ENCODE results near the gene NDUFA7. TPM values are rescaled to one million over a fixed set of nuclear protein-coding genes. Genes with fewer than 3 reads are reported as not detected.
"Not testable (repeated sequence)": the region's sequence is repeated elsewhere in the genome, so short reads cannot be mapped to it uniquely, and the experiment has no call there.

Gene NDUFA7
- polyA plus RNA-seq, 5 donors, result 29.6 to 36.3 (median 35.6) TPM

DNA sequence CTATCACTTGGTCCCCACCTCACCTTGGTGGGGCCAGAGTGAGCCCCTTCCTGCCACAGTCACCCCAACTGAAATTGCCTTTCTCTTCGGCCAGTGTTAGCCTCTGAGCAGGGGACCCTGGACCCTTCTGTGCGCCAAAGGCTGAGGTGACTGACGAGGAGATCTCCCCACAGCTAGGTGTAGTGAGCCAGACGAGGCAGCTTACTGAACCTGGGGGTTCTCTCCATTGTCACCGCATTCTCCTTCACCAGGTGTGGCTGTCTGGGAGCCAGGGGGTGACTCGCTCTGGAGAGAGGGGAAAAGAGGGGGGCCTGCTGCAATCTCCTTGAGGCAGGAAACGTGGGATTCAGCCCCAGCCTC, 1.4 kb upstream of the NDUFA7 start:
- DNase-seq, result no peak

DNA sequence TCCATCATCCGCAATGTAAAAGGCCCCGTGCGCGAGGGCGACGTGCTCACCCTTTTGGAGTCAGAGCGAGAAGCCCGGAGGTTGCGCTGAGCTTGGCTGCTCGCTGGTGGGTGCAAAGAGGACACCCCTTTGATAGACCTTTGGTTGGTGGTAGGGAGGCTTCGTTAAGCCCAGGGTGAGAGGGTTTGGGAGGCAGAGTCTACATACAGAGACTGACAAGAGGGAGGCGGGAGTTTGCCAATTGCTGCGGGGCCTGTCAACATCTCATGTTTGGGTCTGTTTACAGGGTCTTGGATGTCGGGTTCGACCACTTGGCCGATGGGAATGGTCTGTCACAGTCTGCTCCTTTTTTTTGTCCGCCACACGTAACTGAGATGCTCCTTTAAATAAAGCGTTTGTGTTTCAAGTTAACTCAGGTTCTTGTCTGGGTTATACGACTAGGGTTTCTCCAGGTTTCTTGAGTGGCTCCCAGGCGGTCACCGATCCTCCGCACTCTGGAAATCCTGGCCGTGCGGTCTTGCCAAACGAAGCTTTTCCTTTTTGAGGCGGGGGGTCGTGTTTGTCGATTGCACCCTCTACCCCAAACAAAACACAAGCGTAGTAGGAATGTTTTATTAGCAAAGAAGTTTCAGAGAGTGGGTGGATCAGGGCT, 937 bp upstream of the NDUFA7 start:
- DNase-seq, result no peak

DNA sequence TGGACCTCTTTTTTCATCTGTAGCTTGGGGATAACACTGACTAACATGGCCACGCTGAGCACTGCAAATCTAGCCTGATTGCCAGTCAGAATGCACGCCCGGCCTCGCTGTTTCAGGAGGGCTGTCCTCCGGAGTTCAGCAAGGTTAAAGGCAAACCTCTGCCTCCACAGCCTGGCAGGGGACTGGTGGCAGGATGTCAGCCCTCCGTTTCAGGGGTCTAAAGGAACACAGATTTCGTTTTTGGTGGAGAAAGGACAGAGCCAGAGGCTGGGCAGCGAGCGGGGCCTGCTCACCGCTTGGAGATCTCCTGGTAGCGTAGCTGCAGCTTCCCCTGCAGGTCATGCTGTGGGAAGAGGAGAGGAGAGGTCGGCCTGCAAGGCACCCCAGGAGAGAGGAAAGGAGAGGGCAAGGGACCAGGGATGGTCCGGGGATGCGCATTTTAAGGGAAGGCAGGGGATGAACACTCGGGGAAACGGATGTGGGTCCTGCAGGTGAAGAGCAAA, 560 bp downstream of the NDUFA7 start:
- DNase-seq, result no peak

- no peak for DNase-seq
Observed at GRCh38 chr19:8319807-8320520, 1.2 kb downstream of the NDUFA7 start.

GRCh38 chr19:8318835-8319234, 2.3 kb downstream of the NDUFA7 start:
- DNase-seq, result not testable (repeated sequence)

DNA sequence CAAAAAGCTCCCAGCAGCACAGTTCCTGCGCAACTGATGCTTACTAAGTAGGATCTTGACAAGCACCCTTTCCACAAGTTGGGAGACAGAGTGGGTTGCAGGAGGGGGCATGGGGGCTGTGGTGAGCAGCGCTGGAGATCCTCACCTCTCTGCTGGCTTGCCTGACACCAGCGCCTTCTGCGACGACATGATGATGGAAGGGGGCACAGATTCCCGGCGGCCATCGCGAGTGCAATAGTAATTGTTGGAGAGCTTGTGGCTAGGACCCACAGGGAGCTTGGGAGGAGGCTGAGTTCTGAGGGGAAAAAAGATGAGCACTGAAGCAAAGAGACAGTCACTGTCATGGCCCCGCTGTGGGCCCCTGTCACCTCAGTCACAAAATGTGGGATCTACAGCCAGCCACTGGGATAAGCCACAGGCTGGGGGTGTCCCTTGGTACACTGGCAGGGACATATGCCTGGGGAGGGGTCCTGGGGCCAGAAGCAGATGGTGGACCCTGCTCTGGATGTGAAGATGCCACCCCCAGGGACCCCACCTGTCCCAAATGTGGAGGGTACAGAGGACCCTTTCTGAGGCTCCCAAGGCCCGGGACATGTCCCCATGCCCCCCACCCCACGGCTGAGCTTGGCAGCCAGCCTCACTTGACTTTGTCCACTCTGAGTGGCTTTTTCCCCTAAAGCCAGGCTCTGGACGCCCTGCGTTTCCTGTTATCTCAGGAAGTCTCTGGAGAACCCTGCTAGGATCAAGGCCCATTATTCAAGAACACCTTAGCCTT, 4.6 kb downstream of the NDUFA7 start:
- DNase-seq, result no peak

DNA sequence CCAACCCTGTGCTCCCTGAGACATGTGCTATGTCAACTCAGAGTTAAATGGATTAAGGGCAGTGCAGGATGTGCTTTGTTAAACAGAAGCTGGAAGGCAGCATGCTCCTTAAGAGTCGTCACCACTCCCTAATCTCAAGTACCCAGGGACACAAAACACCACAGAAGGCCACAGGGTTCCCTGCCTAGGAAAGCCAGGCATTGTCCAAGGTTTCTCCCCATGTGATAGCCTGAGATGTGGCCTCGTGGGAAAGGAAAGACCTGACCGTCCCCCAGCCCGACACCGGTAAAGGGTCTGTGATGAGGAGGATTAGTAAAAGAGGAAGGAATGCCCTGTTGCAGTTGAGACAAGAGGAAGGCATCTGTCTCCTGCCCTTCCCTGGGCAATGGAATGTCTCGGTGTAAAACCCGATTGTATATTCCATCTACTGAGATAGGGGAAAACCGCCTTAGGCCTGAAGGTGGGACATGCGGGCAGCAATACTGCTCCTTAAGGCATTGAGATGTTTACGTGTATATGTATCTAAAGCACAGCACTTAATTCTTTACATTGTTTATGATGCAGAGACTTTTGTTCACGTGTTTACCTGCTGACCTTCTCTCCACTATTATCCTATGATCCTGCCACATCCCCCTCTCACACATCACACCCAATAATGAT, 6.1 kb downstream of the NDUFA7 start:
- not testable (repeated sequence) for DNase-seq

DNA sequence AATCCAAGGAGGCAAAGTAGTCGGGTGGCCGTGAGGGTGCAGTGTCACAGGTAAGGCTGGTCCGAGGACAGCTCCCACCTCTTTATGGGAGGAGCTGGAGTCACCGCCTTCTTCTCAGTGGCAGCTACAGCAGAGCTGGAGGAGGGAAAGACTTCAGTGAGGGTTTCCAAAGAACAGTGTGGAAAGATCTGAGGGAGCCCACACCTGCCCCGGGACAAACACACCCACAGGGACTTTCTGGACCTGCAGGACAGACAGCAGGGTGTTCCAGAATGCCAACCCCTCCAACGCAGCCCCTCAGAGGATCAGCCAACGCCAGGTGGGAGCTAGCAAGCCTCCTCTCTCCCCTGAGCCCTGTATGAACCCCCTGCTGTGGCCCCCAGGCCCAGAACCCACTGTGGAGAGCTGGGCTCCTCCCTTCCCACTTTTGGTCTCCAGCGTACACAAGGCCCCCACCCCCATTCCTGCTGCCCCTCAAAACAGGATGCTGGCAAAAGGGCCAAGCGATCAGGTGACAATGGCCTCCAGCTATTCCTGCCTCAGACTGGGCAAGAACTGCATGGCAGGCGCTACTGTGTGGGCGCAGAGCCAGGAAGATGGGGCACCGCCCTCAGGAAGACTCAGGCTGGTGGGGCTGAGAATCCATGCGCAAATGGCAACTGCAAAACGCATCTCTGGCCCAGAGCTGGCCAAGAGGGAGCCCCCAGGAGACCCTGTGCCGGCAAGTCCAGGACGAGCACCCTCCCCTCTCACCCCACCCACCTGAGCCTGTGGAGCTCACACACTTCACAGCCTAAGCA, 9.5 kb downstream of the NDUFA7 start:
- no peak for DNase-seq

- no peak for DNase-seq
Observed at GRCh38 chr19:8310342-8311055, 10.7 kb downstream of the NDUFA7 start.

GRCh38 chr19:8308891-8309291, 12.3 kb downstream of the NDUFA7 start:
- DNase-seq, result no peak

DNA sequence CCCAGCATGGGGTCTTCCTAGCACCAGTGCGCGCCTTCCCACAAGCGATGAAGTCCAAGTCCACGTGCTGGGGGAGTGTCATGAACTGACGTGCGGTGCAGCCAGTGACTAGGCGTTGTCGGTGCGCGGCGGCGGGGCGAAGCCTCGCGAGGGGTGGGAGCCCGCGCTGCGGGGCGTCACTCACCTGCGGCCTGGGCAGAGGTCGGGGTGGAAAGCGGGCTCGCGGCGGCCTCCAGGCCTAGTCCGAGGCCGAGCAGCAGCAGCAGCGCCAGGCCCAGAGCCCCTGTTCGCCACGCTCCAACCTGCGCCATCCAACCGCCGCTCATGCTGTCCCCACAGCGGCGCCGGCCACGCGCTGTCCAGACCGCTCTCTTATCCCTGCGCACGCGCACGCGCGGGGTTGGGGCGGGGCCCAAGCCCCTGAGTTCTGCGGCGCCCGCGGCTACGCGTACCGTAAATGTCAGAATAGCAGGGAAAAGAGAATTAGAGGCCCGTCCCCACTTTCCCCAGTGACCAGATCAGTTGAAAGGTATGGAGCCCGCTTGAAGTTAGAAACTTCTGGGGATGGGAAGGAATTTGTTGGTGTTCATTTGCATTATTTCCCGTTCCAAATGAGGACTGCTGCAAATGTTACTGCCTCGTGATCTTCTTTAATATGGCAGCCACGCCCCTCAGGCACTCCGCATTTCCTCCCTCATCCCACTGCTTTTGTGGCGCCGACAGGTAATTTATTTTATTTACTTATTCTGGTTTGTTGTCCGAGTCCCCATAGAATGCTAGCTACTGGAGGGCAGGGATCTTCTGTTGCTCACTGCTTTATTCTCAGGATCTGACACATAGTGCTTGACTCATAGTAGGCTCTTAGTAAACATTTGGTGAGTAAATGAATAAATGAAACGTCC, 13.0 kb downstream of the NDUFA7 start, which contains the start of gene CD320:
Gene CD320, minus strand, starts transcription at position 394 of the 902 bp plus-strand sequence. Its CDS starts 68 bp downstream, at position 326.
- peak; percentile 87 to 90 for DNase-seq

GRCh38 chr19:8307400-8307964, 13.7 kb downstream of the NDUFA7 start:
- DNase-seq, result no peak

GRCh38 chr19:8306235-8307054, 14.7 kb downstream of the NDUFA7 start:
- no peak for DNase-seq

- DNase-seq, result no peak
Observed at GRCh38 chr19:8305798-8306197, 15.4 kb downstream of the NDUFA7 start.

DNA sequence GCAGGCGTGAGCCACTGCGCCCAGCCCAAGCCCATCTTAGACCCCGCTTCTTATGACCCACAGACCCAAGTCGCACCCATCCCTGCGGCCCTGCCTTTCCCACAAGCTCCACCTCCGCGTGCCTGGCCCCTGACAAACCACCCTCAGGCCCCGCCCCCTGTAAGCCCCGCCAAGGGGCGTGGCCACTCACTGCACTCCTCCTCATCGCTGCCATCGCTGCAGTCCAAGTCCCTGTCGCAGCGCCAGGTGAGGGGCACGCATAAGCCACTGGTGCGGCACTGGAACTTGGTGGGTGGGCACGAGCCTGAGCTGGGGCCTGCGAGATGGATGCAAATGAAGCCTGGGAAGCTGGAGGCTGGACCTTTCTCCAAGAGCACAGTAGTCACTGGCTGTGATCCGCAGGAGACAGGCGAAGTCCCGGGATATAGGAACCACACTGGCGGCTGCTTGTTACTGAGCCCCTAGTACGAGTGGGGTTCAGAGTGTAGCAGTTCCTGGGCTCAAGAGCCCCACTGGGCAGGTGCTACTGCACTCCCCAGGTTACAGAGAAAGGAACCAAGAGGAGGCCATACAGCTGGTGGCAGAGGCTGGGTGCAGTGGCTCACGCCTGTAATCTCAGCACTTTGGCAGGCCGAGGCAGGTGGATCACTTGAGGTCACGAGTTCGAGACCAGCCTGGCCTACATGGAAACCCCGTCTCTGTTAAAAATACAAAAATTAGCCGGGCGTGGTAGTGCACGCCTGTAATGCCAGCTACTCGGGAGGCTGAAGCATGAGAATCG, 16.1 kb downstream of the NDUFA7 start:
- no peak for DNase-seq

DNA sequence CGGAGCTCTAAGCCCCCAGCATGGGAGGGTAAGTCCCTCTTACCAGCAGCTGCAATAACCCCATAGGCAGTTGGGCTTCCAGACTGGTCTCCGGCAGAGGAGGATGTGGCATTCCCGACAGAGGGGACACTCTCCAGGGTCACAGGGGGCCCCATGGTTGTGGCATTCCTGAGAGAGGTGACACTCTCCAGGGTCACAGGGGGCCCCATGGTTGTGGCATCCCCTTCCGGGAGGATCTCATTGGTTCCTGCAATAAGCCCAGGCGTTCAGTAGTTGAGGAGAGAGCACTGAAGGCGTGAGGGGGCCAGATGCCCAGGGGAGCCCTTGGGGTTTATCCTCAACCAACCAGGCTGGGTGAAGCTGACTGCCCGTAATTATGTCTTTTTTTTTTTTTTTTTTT, 18.4 kb downstream of the NDUFA7 start:
- DNase-seq, result no peak

- DNase-seq, result no peak
Observed at GRCh38 chr19:8302357-8302691, 18.9 kb downstream of the NDUFA7 start.

All from right lung (tissue), 5 donors.